Measurements from ENCODE around the gene CRACR2B.

Gene CRACR2B

DNA sequence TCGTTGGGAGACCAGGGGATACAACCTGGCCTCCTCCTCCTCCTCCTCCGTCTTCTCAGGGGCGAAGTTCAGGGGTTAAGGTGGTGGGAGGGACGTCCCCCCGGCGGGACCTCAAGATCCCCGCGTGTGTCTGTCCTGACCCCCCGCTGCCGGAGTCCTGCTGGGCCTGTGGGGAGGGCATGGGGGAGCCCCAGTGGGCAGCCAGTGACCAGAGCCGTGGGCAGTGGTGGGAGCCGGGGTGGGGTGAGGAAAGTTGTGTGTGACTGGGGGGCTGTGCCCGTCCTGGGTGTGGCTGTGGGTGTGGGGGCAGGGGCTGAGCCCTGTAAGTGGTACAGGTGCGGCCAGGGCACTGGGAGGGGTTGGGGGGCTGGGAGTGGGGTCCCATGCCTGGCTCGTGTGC lies 25.0 kb downstream of the CRACR2B start:
- TF ChIP-seq, protein P1, sequence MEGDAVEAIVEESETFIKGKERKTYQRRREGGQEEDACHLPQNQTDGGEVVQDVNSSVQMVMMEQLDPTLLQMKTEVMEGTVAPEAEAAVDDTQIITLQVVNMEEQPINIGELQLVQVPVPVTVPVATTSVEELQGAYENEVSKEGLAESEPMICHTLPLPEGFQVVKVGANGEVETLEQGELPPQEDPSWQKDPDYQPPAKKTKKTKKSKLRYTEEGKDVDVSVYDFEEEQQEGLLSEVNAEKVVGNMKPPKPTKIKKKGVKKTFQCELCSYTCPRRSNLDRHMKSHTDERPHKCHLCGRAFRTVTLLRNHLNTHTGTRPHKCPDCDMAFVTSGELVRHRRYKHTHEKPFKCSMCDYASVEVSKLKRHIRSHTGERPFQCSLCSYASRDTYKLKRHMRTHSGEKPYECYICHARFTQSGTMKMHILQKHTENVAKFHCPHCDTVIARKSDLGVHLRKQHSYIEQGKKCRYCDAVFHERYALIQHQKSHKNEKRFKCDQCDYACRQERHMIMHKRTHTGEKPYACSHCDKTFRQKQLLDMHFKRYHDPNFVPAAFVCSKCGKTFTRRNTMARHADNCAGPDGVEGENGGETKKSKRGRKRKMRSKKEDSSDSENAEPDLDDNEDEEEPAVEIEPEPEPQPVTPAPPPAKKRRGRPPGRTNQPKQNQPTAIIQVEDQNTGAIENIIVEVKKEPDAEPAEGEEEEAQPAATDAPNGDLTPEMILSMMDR (IDR thresholded peaks at IDR 0.05; ENCODE audit: control extremely low read depth, extremely low read depth, low read depth, missing control alignments): no peak
- no peak for DNase-seq (ENCODE audit: extremely low spot score)
- POLR2A ChIA-PET: no interaction called here
- CTCF ChIA-PET: interaction anchor here (2.0 kb wide), 1 partner anchor 198 kb away, joined by 8 read pairs; no protein-coding TSS in a partner anchor

DNA sequence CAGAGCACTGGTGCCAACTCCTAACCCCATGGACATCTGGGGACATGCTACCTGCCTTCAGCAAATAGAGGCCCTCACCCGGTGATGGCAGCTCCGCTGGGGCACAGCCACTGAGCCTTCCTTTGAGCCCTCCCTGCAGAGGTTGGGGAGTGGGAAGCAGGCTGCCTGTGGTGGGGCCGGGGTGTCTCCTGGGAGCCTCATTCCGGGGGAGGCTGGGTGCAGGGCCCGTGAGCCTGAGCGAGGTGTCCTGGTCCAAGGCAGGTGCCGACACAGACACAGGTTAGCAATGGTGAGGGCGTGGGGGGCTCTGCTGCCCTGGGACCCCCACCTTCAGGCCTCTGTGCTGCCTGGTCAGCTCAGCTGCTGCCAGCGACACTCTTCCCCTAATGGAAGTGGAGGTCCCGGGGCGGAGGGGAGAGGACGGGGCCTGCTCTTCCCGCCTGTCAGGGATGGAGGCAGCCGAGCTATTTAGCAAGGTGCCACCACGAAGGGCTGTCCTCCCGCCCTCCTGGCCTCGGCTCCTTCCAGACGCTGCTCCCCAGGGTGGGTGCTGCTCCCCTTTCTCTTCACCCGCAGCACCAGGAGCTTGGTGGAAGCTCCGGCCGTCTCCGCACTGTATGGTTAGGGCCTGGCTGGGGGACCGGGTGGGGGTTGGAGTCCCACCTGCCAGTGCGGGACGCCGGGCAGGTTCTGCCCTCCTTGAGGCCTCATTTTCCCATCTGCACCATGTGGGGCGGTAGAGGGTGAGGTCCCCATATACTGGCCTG lies 26.1 kb downstream of the CRACR2B start:
- DNase-seq (ENCODE audit: extremely low spot score): no peak
- POLR2A ChIA-PET: interaction anchor here (0.5 to 0.7 kb wide), 2 partner anchors 10 to 174 kb away, joined by 3 to 4 read pairs; no protein-coding TSS in a partner anchor
- TF ChIP-seq, protein P1 (IDR thresholded peaks at IDR 0.05; ENCODE audit: control extremely low read depth, extremely low read depth, low read depth, missing control alignments): no peak
- CTCF ChIA-PET: interaction anchor here (1.0 kb wide), 1 partner anchor 197 kb away, joined by 4 read pairs; no protein-coding TSS in a partner anchor

DNA sequence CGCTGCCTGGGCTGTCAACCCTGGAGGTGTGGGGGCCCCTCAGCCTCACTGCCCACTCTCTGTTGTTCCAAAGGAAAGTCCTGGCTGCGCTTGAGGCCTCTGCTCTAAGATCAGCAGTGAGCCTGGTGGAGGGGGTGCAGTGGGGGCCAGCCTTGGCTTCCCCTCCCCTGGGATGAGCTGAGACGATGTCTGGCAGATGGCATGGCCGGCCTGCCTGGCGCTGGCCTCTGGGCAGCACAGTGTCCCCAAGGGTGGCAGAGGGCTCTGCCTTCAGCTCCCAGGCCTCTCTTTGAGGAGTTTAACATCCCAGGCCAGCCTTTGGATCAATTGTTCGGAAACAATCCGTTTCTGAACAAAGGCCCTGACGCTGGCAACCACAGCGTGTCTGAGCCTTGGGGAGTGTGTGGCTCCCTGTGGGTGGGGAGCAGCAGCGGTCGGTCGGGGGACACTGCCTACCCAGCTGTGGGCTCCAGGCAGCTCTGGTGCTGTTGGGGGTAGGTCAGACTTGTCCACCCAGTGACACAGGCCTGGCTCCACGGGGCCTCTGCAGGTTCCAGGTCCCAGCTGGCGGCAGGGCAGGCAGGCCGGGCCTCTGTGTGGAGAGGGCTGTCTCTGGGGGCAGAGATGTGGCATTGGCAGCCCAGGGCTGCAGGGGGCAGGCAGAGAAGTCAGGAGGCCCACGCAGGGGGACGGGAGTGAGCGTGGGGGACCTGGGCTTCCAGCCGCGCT lies 27.0 kb downstream of the CRACR2B start:
- POLR2A ChIA-PET: interaction anchor here (0.5 kb wide), 1 partner anchor 11 kb away, joined by 4 read pairs; no protein-coding TSS in a partner anchor
- DNase-seq (ENCODE audit: extremely low spot score): no peak
- TF ChIP-seq, protein P1 (IDR thresholded peaks at IDR 0.05; ENCODE audit: control extremely low read depth, extremely low read depth, low read depth, missing control alignments): no peak
- CTCF ChIA-PET: interaction anchor here (1.0 kb wide), 1 partner anchor 196 kb away, joined by 4 read pairs; no protein-coding TSS in a partner anchor

DNA sequence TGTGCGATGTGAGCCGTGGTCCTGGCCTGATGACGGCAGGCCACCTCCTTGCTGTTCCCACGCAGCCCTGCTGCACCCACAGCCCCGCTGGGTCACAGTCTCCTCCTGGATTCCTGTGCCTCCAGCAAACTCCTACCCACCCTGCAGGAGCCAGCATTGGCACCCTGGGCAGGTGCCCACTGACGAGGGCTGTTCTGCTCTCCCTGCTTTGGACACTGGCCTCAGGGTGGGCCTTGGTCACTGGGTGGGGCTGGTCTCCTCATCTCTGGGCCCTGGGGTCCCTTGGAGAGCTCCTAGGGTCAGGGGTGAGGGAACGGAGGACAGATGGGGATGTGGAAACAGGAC lies 27.6 kb downstream of the CRACR2B start:
- ChIA-PET CTCF (no interaction called here), POLR2A (no interaction called here)
- TF ChIP-seq, protein P1 (IDR thresholded peaks at IDR 0.05; ENCODE audit: control extremely low read depth, extremely low read depth, low read depth, missing control alignments): no peak
- DNase-seq (ENCODE audit: extremely low spot score): no peak

DNA sequence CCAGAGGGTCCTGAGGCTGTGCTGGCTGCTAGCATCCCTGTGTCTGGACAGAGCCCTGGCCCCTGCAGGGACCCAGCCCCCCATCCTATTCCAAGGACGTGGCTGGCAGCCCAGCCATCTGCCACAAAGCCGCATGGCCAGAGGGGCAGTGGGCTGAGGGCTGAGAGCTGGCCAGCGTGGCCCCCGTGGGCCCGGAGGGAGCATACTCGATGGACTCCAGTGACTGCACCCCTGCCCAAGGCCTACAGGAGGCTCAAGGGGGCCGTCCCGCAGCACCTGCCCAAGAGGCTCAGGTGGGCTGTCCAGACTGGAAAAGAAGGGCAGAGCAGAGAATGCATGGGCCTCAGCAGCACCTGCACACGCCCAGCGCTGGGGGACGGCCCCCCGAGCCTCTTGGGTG lies 28.1 kb downstream of the CRACR2B start:
- CTCF ChIA-PET: interaction anchor here (3.0 kb wide), 1 partner anchor 8 kb away, joined by 14 read pairs; no protein-coding TSS in a partner anchor
- DNase-seq (ENCODE audit: extremely low spot score): no peak
- TF ChIP-seq, protein P1 (IDR thresholded peaks at IDR 0.05; ENCODE audit: control extremely low read depth, extremely low read depth, low read depth, missing control alignments): no peak
- POLR2A ChIA-PET: no interaction called here

DNA sequence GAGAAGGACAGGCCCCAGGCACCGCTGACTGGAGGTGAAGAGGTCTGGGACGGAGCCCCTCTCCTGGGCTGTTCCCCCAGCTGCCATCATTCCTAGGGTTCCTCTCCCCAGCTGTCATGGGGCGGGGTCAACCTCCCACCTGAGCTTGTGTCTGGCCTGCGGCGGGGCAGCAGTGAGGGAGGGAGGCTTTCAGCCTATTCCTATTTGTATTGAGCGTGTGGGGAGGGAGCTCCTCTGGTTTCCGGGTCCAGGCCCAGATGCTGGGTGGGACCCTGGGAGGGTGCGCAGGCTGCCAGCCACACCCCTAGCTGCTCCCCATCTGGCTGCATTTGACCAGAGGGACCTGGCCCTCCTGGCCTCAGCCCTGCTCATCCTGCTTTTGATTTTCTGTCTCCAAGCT lies 28.7 kb downstream of the CRACR2B start:
- TF ChIP-seq, protein P1 (IDR thresholded peaks at IDR 0.05; ENCODE audit: control extremely low read depth, extremely low read depth, low read depth, missing control alignments): no peak
- DNase-seq (ENCODE audit: extremely low spot score): no peak
- ChIA-PET POLR2A (no interaction called here), CTCF (interaction anchor here (1.4 to 3.0 kb wide), 2 partner anchors 9 to 19 kb away, joined by 3 to 14 read pairs; no protein-coding TSS in a partner anchor)

Measured in GM10248 (cell line).